Stimulated activated CD4-positive, alpha-beta T cell treated with anti-CD3 and anti-CD28 coated beads, TNF-alpha, amount 100 ng/mL, for 24 hours (primary cell): Measurements from ENCODE around the gene TP73.
A peak's percentile ranks its signal among the peaks of the same experiment; 100 is the strongest.
"Not testable (repeated sequence)": the region's sequence is repeated elsewhere in the genome, so short reads cannot be mapped to it uniquely, and the experiment has no call there.

ENCODE experiments used
- DNase-seq, 3 experiments: peaks; one replicate each; pipeline ENCODE4 v3.0.0-alpha.2; 2020; ENCODE audit warnings: low read depth in 3 of 3

The TP73 gene

GRCh38 chr1:3618881-3619671 lies 33.2 kb upstream of the TP73 start:
- peak; percentile 51 to 67 (median 59) for DNase-seq

DNA sequence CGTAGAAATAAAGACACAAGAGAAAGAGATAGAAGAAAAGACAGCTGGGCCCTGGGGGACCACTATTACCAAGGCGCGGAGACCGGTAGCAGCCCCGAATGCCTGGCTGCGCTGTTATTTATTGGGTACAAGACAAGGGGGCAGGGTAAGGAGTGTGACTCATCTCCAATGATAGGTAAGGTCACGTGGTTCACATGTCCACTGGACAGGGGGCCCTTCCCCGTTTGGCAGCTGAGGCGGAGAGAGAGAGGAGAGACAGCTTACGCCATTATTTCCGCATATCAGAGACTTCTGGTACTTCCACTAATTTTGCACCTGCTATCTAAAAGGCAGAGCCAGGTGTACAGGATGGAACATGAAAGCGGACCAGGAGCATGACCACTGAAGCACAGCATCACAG lies 31.6 kb upstream of the TP73 start:
- no peak for DNase-seq

GRCh38 chr1:3621151-3621671 lies 31.1 kb upstream of the TP73 start:
- not testable (repeated sequence) for DNase-seq

DNA sequence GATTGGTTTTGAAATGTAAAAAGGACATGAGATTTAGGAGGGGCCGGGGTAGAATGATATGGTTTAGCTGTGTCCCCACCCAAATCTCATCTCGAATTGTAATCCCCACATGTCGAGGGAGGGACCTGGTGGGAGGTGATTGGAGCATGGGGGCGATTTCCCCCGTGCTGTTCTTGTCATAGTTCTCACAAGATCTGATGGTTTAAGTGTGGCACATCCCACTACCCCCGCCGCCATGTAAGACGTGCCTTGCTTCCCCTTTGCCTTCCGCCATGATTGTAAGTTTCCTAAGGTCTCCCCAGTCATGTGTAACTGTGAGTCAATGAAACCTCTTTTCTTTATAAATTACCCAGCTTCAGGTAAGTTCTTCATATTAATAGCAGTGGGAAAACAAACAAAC lies 30.2 kb upstream of the TP73 start:
- DNase-seq, result not testable (repeated sequence)

GRCh38 chr1:3623441-3624199 lies 28.7 kb upstream of the TP73 start:
- DNase-seq, result no peak

DNA sequence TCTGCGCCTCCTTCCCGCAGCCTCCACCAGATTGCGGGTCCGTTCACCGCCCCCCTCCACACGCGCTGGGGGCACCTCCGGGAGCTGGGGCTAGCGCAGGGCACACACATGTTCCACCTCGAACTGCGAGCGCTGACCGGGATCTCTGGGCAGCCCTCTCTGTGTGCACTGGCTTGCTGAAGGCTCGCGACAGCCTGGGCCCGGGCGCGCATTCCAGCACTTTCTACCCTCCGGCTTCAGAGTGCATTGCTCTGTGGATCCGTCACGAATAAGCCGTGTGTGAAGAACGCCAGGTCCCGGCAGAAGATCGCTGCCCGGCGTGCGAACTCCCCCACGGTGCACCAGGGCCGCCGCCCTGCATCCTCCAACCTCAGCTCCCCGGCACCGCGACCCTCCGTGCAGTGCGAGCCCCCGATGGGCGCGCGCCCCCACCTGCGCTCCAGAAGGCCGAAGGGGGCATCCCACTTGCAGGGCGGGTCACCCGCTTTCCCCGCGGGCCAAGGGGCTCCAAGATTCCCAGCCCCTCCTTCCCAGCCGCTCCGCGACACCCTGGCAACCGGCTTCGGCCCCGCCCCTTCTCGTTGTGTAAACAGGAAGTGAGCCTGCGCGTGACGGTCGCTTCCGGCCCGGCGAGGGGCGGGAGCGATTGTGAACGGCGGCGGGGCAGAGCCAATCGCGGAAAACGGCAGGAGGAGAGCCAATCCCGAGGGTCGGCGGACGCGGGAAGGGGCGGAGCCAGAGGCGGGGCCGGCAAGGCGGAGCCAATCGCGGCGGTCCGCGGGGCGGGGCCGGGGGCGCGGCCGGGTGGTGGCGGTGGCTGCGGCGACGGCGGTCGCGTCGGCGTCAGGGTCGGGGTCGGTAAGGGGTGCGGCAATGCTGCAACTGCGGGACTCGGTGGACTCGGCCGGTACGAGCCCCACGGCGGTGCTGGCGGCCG lies 27.8 kb upstream of the TP73 start, which contains the start of gene TPRG1L:
TSS of gene TPRG1L (plus strand) at position 816 of the 937 bp plus-strand sequence. CDS start at position 874, 58 bp downstream.
- DNase-seq, result peak; percentile 97 to 98 (median 97)

- DNase-seq, result no peak
These were observed 27.0 kb upstream of the TP73 start for GRCh38 chr1:3625151-3625907.

DNA sequence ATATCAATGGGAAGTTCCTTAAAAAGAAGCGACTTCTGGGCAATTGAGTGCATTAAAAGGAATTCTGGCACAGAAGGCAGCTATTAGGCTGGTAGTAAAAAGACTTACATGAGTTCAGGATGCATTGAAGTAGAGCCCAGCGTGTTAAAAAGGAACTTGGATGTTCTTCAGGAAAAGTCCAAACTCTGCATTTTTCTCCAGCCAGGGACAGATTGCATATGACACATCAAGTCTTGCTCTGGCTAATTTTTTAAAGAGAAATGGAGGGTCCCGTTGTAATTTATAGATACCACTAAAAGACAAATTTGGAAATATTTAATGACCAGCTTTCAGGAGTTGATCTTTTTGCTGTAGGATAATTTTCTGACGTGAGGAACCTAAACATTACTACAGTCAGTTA lies 26.3 kb upstream of the TP73 start:
- DNase-seq, result no peak

- no peak for DNase-seq
These were observed 24.6 kb upstream of the TP73 start for GRCh38 chr1:3627515-3628253.

GRCh38 chr1:3628445-3628844 lies 23.9 kb upstream of the TP73 start:
- DNase-seq, result no peak

- no peak for DNase-seq
These were observed 22.7 kb upstream of the TP73 start for GRCh38 chr1:3629561-3630160.

GRCh38 chr1:3630161-3630611 lies 22.1 kb upstream of the TP73 start:
- no peak for DNase-seq

DNA sequence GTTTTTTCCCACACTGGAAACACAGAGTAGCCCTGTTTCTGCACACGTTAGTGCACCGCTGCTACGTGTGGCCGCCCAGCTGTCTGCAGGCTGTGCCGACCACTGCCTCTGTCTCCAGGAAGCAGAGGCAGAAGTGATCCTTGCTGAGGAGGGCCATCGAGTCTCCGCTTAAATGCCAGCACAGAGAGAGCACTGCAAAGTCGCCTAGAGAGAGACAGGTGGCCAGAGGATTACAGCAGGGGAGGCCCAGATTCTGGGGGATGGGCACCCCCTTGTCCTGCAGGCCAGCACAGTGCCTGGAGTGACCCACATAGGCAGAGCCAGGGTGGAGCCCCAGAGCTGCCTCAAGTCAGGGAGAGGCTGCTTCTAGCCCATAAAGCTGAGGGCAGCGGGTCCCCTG lies 21.4 kb upstream of the TP73 start:
- no peak for DNase-seq

DNA sequence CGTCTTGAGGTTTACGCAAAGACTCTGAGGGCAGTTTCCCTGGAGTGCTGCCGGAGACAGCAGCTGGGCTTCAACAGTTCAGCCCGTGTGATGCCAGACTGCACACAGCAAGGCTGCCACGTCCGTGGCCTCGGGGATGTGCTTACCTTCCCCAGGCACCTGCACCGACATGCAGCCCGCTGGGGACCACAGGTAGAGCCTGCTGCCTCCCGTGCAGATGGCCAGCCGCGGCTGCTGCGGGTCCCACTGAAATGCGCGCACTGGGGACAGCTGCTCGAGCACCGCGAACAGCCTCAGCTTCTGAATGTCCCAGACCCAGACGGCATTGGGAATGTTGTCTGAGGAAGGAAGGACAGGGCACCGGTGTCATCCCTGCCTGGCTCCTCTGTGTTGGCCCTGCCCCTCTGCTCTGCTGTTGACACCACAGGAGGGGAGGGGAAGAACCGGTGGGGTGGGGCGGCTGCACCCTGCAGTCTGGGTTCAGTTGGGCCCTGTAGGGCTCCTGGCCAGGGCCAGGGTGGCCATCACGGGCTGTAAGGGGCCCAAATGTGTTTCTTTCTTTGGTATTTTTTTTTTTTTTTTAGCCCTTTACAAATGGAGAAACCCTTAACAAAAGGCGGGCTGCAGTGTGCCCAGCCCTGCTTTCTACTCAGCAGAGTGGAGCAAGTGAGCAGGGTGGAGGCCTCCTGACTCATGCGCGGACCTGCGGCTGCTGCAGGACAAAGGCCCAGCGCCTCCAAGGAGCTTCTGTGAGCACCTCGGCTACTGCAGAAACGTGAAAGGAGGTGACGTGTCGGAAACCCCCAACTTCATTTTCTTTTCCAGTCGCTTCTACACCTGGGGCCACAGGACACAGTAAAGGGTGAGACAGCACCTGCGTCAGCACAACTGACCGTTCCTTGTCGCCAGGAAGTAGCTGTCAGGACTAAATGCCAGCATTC lies 20.7 kb upstream of the TP73 start:
- DNase-seq, result no peak

DNA sequence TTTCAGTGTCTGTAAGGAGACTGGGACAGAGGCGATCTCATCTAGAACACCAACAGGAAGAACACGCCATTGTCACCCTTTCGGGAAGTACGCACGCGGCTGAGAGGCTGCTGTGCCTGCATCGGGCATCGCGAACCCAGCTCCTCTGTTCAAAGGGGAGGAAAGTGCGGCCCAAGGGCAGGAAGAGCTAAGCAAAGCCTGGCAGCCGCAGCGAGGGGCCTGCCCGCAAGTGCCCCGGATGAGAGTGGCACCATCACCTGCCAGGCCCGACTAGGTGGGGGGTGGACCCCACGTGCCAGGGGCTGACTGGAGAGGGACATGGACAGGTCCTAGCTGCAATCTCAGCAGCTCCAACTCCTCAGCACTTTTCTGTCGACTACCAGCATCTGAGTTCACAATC lies 20.0 kb upstream of the TP73 start:
- no peak for DNase-seq

GRCh38 chr1:3632716-3633343 lies 19.5 kb upstream of the TP73 start:
- DNase-seq, result no peak

- no peak for DNase-seq
These were observed 18.8 kb upstream of the TP73 start for GRCh38 chr1:3633344-3634058.
